ENCODE data around the gene VIM.

Gene VIM

DNA sequence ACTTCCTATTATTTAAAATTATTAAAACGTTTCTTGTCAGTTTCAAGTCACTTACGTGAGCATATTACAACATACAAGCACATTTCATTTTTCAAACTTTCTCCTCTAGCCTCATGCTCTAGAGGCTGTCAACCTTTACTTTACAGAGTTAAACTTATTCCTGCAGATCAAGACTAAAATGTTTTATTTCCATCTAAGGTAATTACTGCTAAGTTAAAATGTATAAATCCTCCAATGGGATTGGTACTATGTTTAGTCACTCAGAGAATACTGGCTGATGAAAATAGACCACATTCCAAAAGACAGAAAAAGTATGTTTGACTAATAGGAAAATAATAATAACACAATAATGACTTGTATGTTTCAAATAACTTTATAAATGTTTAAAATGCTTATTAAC lies 18.2 kb upstream of the VIM start:
- TF ChIP-seq, protein P1, sequence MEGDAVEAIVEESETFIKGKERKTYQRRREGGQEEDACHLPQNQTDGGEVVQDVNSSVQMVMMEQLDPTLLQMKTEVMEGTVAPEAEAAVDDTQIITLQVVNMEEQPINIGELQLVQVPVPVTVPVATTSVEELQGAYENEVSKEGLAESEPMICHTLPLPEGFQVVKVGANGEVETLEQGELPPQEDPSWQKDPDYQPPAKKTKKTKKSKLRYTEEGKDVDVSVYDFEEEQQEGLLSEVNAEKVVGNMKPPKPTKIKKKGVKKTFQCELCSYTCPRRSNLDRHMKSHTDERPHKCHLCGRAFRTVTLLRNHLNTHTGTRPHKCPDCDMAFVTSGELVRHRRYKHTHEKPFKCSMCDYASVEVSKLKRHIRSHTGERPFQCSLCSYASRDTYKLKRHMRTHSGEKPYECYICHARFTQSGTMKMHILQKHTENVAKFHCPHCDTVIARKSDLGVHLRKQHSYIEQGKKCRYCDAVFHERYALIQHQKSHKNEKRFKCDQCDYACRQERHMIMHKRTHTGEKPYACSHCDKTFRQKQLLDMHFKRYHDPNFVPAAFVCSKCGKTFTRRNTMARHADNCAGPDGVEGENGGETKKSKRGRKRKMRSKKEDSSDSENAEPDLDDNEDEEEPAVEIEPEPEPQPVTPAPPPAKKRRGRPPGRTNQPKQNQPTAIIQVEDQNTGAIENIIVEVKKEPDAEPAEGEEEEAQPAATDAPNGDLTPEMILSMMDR (IDR thresholded peaks at IDR 0.05; ENCODE audit: extremely low read depth, missing control alignments) = no peak

DNA sequence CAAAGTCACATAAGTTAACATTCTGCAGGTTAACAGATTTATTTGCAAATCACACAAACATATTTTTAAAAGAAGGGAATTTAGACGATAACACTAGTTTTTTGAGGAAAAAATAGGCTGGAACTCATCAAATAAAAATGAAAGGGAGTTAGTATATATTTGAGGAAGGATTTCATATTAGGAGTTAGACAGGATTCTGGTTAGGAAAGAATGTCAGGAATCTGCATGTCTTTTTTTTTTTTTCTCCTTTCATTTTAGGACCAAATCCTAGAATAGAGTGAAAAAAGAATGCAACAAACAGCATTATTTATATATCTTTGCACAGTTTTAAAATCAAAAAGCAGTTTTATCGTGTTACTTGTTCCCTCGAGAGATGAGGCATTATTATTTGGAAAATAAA lies 17.7 kb upstream of the VIM start:
- DNase-seq (ENCODE audit: low spot score) = no peak
- TF ChIP-seq, protein P1 (IDR thresholded peaks at IDR 0.05; ENCODE audit: extremely low read depth, missing control alignments) = no peak

More for the DNA sequence above, 18.2 kb upstream of the VIM start:
- DNase-seq (ENCODE audit: low spot score) = no peak

DNA sequence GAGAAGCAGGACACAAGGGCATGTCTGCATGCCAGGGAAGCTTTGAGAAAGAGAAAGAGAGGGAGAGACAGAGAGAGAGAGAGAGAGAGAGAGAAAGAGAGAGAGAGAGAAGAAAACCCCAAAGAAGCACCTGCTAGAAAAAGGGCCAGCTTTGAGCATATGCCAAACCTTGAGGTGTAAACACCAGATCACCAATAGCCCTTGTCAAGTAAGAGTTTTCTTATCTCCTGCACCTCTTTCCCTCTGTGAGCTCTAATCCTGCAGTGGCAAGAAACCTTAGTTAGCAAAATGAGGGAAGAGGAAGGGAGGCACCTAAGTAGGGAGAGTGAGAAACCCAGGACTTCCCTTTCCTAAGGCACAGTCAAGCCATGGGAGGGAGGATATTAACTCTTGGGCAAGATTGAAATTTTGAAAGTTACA lies 15.2 kb upstream of the VIM start:
- DNase-seq (ENCODE audit: low spot score) = no peak
- TF ChIP-seq, protein P1 (IDR thresholded peaks at IDR 0.05; ENCODE audit: extremely low read depth, missing control alignments) = no peak

DNA sequence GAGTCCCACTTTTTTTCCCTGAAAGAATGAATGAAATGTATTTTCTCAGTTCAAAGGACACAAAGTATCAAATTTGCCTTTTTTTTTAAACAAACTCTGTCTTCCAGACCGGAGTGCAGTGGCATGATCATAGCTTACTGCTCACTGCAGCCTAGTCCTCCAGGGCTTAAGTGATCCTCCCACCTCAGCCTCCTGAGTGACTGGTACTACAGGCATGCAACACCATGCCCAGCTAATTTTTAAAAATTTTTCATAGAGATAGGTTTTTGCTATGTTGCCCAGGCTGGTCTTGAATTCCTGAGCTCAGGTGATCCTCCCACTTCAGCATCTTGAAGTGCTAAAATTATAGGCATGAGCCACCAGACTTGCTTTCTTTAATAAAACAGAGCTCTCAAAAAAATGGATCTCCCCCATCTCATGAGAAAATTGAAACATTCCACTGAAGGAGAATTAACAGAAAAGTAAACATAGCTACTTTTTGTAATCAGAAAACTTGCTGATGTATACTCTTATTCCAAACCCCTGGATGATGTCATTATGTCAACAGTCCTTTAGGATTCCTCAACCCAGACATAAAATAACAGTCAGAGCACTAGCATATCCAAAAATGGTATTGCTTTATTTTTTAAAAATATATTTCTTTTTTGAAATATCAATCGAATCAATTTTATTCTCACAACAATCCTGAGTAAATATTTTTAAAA lies 14.2 kb upstream of the VIM start:
- TF ChIP-seq, protein P1 (IDR thresholded peaks at IDR 0.05; ENCODE audit: extremely low read depth, missing control alignments) = no peak
- DNase-seq (ENCODE audit: low spot score) = no peak

DNA sequence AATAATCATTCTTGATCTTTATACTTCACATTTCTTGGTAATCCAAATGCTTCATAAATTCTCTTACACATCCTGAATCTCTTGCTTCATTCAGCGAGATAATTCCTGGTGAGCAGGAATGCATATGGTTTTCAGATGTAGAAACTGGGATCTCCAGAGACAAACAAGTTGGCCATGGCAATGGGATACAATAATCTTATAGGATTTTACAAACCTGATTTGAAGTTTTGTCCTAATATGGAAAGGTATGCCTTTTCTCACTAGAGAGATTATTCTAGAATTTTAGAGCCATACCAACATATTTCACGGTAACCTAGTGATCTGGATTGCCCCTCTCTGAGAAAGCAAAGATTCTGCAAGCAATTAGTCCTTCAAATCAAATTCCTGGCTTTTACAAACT lies 13.5 kb upstream of the VIM start:
- TF ChIP-seq, protein P1 (IDR thresholded peaks at IDR 0.05; ENCODE audit: extremely low read depth, missing control alignments) = no peak
- DNase-seq (ENCODE audit: low spot score) = no peak

DNA sequence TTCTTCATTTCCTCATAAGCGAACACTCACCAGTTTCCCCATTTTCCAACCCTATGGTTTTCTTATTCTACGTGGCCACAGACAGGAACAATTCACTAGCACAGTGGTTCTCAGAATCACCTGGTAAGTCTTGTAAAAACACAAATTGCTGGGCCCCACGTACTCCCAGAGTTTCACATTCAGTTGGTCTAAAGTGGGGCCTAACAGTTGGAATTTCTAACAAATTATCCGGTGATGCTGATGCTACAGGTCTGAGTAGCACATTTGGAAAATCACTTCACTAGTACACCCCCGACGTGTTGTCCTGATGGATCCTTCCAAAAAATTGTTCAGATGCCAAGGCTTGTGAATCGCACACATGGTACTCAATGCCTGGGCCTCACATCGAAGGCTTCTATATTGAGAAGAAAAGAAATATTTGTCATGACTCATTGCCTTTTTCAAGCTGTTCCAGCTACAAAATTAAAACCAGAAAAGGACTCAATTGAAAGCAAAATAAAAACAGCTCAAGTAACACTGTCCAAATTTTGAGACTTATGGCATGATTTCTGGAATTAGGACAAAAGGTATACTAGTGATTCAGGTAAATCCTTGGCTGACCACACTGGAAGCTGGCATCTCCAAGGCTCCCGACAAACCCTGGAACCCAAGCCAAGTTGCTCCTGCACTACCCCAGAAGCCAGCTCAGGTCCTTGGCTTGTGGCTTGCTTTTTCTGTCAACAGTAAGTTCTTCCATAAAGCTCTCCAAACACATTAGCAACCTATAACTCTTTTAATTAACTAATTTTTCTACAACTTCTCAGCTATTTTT lies 12.9 kb upstream of the VIM start:
- DNase-seq (ENCODE audit: low spot score) = no peak
- TF ChIP-seq, protein P1 (IDR thresholded peaks at IDR 0.05; ENCODE audit: extremely low read depth, missing control alignments) = no peak

DNA sequence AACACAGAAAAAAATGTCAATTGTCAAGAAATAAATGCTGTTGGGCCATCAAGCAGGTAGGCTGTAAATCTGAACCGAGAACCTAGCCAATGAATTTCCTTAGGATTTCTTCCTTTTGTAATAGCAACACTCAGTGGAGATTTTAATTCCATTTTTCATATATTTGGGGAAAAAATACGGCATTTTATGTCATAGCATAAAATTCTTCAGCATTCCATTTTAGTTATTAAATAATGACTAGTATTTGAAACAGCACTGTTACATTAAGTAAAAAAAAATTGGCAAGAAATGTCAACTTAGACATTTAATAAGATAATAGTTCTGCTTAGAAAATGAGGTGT lies 12.3 kb upstream of the VIM start:
- DNase-seq (ENCODE audit: low spot score) = no peak
- TF ChIP-seq, protein P1 (IDR thresholded peaks at IDR 0.05; ENCODE audit: extremely low read depth, missing control alignments) = no peak
